Breast epithelium (tissue), 4 donors: Measurements from ENCODE around the gene PPM1L. TPM values are rescaled to one million over a fixed set of nuclear protein-coding genes. Genes with fewer than 3 reads are reported as not detected.

Experiments used
- DNase-seq, 2 donors: peaks; one replicate each; pipeline ENCODE4 v3.0.0-alpha.2; 2019; ENCODE audit warnings: low spot score in 2 of 2
- H3K27ac ChIP-seq, 2 donors: fragments of 200-600 bp; sonication (generic) in 1 of 2; one replicate each; pipeline ENCODE4 v1.5.1; 2016 to 2019; ENCODE audit warnings: mild to moderate bottlenecking in 1 of 2
- H3K27me3 ChIP-seq, 2 donors: fragments of 200-600 bp; sonication (generic) in 1 of 2; one replicate each; pipeline versions ENCODE4 v1.5.1 to v1.6.0; 2017 to 2019; ENCODE audit warnings: control low read depth in 1 of 2, mild to moderate bottlenecking in 1 of 2
- H3K36me3 ChIP-seq: fragments of 200-600 bp; one replicate; pipeline ENCODE4 v1.5.1; 2019
- H3K4me1 ChIP-seq, 2 donors: fragments of 200-600 bp; sonication (generic); one replicate each; pipeline ENCODE4 v1.5.1; 2016 to 2019; ENCODE audit warnings: control low read depth in 1 of 2
- H3K4me3 ChIP-seq, 3 donors: fragments of 200-600 bp; sonication (generic); 1 replicate in 2 of 3; 2 replicates in 1 of 3; pipeline ENCODE4 v1.5.1; 2016 to 2019; ENCODE audit warnings: mild to moderate bottlenecking in 3 of 3, moderate library complexity in 2 of 3
- H3K9me3 ChIP-seq, 2 donors: fragments of 200-600 bp; sonication (generic) in 1 of 2; one replicate each; pipeline ENCODE4 v1.5.1; 2016 to 2019; ENCODE audit warnings: control low read depth in 1 of 2
- CTCF ChIP-seq, 3 donors: fragments of 450-650 bp; IDR thresholded peaks; one replicate each; pipeline ENCODE4 v1.5.1; 2016 to 2017; ENCODE audit warnings: antibody characterized with exemption in 3 of 3, mild to moderate bottlenecking in 3 of 3, moderate library complexity in 3 of 3
- POLR2A ChIP-seq: fragments of 450-650 bp; IDR thresholded peaks from one replicate; pipeline ENCODE4 v1.6.1; 2016; ENCODE audit warnings: antibody characterized with exemption, mild to moderate bottlenecking, moderate library complexity
- POLR2AphosphoS5 ChIP-seq, 3 donors: sonication (generic); formaldehyde crosslinking; IDR thresholded peaks; one replicate each; pipeline ENCODE4 v1.6.1; 2017; ENCODE audit warnings: antibody characterized with exemption in 3 of 3
- intact Hi-C: fragments of 100-400 bp; cut with DNase I; formaldehyde crosslinking; loops from one replicate; pipeline ENCODE4 v1.15.1; 2023; ENCODE audit warnings: low total_unique reads
- total RNA-seq, 3 donors: library from RNA; depleted of rRNA; stranded (reverse); fragments of >200 nt; gene quantifications; one replicate each; pipeline ENCODE4 v1.1.0, GENCODE V29; 2016

The PPM1L gene
- total RNA-seq, 3 donors from 2014 or later, result 12.8 to 136 (median 24.6) TPM

DNA sequence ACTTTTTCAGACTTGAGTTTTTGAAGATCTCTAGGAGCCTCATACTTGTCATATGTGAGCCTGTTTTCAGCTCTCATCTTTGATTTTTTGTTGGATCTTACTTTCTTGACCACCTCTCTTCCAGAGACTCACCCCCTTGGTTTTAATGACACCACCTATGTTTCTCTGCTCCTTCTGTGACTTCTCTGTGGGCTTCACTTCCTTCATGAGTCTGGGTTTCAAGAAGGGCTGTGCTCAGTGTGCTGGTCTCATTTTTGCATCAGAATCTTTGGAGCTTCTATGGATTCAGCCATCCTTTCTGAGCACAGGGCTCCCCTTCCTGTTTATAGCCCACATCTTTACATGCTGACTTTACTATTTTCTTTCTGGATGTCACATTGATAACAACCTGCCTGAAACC, 17.7 kb downstream of the PPM1L start:
- no peaks in the 10 kb centered on the region for H3K9me3 ChIP-seq
- no peaks in the 10 kb centered on the region for H3K4me1 ChIP-seq
- no peak overlapping the region for H3K27ac ChIP-seq
- H3K36me3 ChIP-seq, result no peaks in the 10 kb centered on the region
- intact Hi-C loops, result no loop called here
- H3K4me3 ChIP-seq, result no peak overlapping the region
- TF ChIP-seq CTCF (IDR thresholded peaks at IDR 0.05) (no peak), POLR2AphosphoS5 (IDR thresholded peaks at IDR 0.05) (no peak), POLR2A (no peak)
- H3K27me3 ChIP-seq, result no peaks in the 10 kb centered on the region
- no peak for DNase-seq

DNA sequence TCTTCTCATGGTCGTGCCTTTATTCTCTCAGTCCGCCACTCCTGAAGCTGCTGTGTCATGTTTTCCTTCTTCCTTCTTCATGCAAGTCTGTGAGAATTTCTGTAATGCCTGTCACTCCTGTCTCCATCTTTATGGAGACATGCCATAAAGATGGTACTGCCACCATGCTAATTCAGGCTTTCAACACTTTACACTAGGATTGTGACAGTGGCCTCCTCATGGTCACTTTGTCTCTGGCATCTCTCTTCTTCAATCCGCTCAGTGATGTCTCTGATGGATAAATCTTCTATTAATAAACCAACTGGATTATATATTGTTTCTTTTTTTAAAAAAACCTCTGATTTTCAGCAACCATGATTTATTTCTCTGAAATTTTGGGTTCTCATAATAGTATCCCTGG, 18.1 kb downstream of the PPM1L start:
- no peaks in the 10 kb centered on the region for H3K4me1 ChIP-seq
- no peak overlapping the region for H3K27ac ChIP-seq
- no peak for DNase-seq
- intact Hi-C loops, result no loop called here
- H3K4me3 ChIP-seq, result no peak overlapping the region
- H3K36me3 ChIP-seq, result no peaks in the 10 kb centered on the region
- no peaks in the 10 kb centered on the region for H3K9me3 ChIP-seq
- TF ChIP-seq POLR2A (no peak), POLR2AphosphoS5 (IDR thresholded peaks at IDR 0.05) (no peak), CTCF (IDR thresholded peaks at IDR 0.05) (no peak)
- H3K27me3 ChIP-seq, result no peaks in the 10 kb centered on the region

- DNase-seq, result no peak
- TF ChIP-seq POLR2A (no peak), POLR2AphosphoS5 (IDR thresholded peaks at IDR 0.05) (no peak), CTCF (IDR thresholded peaks at IDR 0.05) (no peak)
- no peak overlapping the region for H3K4me3 ChIP-seq
- H3K9me3 ChIP-seq, result no peaks in the 10 kb centered on the region
- no peaks in the 10 kb centered on the region for H3K36me3 ChIP-seq
- H3K4me1 ChIP-seq, result no peaks in the 10 kb centered on the region
- H3K27me3 ChIP-seq, result no peaks in the 10 kb centered on the region
- H3K27ac ChIP-seq, result no peak overlapping the region
- intact Hi-C loops, result loop anchor here (2.0 kb wide), 1 partner anchor 24 kb away; no protein-coding TSS in a partner anchor
Measured at GRCh38 chr3:160778480-160778879, 22.4 kb downstream of the PPM1L start.

- intact Hi-C loops, result loop anchor here (2.0 kb wide), 1 partner anchor 24 kb away; no protein-coding TSS in a partner anchor
- Histone ChIP-seq H3K36me3 (no peaks in the 10 kb centered on the region), H3K4me3 (no peak overlapping the region), H3K9me3 (no peaks in the 10 kb centered on the region), H3K4me1 (no peaks in the 10 kb centered on the region), H3K27ac (no peak overlapping the region), H3K27me3 (no peaks in the 10 kb centered on the region)
- TF ChIP-seq POLR2AphosphoS5 (IDR thresholded peaks at IDR 0.05), result no peak
- no peak for TF ChIP-seq POLR2A
- no peak for TF ChIP-seq CTCF (IDR thresholded peaks at IDR 0.05)
- DNase-seq, result no peak
Measured at GRCh38 chr3:160779040-160779439, 23.0 kb downstream of the PPM1L start.

- H3K27me3 ChIP-seq, result no peaks in the 10 kb centered on the region
- intact Hi-C loops, result no loop called here
- no peaks in the 10 kb centered on the region for H3K4me1 ChIP-seq
- no peak overlapping the region for H3K4me3 ChIP-seq
- no peak for DNase-seq
- no peak overlapping the region for H3K27ac ChIP-seq
- no peaks in the 10 kb centered on the region for H3K9me3 ChIP-seq
- TF ChIP-seq CTCF (IDR thresholded peaks at IDR 0.05) (no peak), POLR2AphosphoS5 (IDR thresholded peaks at IDR 0.05) (no peak), POLR2A (no peak)
- H3K36me3 ChIP-seq, result no peaks in the 10 kb centered on the region
Measured at GRCh38 chr3:160780245-160780644, 24.2 kb downstream of the PPM1L start.
